Activated naive CD8-positive, alpha-beta T cell treated with anti-CD3 and anti-CD28 coated beads, Interleukin-2, amount 50 U/mL, for 16 hours (primary cell): ENCODE results near the gene TYW3.
"Not testable (repeated sequence)": the region's sequence is repeated elsewhere in the genome, so short reads cannot be mapped to it uniquely, and the experiment has no call there.

Source experiments
- DNase-seq: peaks from one replicate; pipeline ENCODE4 v3.0.0-alpha.2; 2020; ENCODE audit warnings: low read depth, low spot score

The TYW3 gene

GRCh38 chr1:74731399-74732052 lies 1.4 kb upstream of the TYW3 start:
- DNase-seq, result no peak

GRCh38 chr1:74732071-74732946 lies 643 bp upstream of the TYW3 start:
- DNase-seq, result not testable (repeated sequence)

- DNase-seq, result peak; percentile 1
These were observed 892 bp downstream of the TYW3 start for GRCh38 chr1:74733604-74734484.

- no peak for DNase-seq
These were observed 4.4 kb downstream of the TYW3 start for GRCh38 chr1:74737333-74737732.

GRCh38 chr1:74740307-74740980 lies 7.5 kb downstream of the TYW3 start:
- DNase-seq, result not testable (repeated sequence)

- DNase-seq, result not testable (repeated sequence)
These were observed 12.3 kb downstream of the TYW3 start for GRCh38 chr1:74745247-74745646.

GRCh38 chr1:74748960-74749359 lies 16.0 kb downstream of the TYW3 start:
- DNase-seq, result no peak

GRCh38 chr1:74753104-74753503 lies 20.2 kb downstream of the TYW3 start:
- DNase-seq, result no peak

GRCh38 chr1:74755475-74755874 lies 22.5 kb downstream of the TYW3 start:
- no peak for DNase-seq

GRCh38 chr1:74756650-74757049 lies 23.7 kb downstream of the TYW3 start:
- DNase-seq, result not testable (repeated sequence)

- no peak for DNase-seq
These were observed 30.9 kb downstream of the TYW3 start for GRCh38 chr1:74763807-74764206.

- DNase-seq, result no peak
These were observed 33.6 kb downstream of the TYW3 start for GRCh38 chr1:74766579-74766978.

- DNase-seq, result no peak
These were observed 34.5 kb downstream of the TYW3 start for GRCh38 chr1:74767490-74767889.

GRCh38 chr1:74771913-74772515 lies 39.1 kb downstream of the TYW3 start:
- no peak for DNase-seq

GRCh38 chr1:74772945-74773344 lies 40.0 kb downstream of the TYW3 start:
- no peak for DNase-seq

GRCh38 chr1:74773582-74773981 lies 40.6 kb downstream of the TYW3 start:
- DNase-seq, result no peak

GRCh38 chr1:74775735-74776134 lies 42.8 kb downstream of the TYW3 start:
- DNase-seq, result no peak

- DNase-seq, result no peak
These were observed 44.6 kb downstream of the TYW3 start for GRCh38 chr1:74777525-74777924.

GRCh38 chr1:74779750-74780149 lies 46.8 kb downstream of the TYW3 start:
- no peak for DNase-seq

- DNase-seq, result no peak
These were observed 47.6 kb downstream of the TYW3 start for GRCh38 chr1:74780594-74780993.

- DNase-seq, result no peak
These were observed 53.0 kb downstream of the TYW3 start for GRCh38 chr1:74785944-74786343.
